HG03175 (cell line): ENCODE results near the gene PLSCR5.
A peak's percentile ranks its signal among the peaks of the same experiment; 100 is the strongest.

Source experiments
- ATAC-seq: cut with Tn5 transposase; IDR thresholded peaks from one replicate; pipeline ENCODE4 v1.9.1; 2021; ENCODE audit warnings: mild to moderate bottlenecking, moderate library complexity; ENCODE audit not compliant: unreplicated experiment

Gene PLSCR5, protein sequence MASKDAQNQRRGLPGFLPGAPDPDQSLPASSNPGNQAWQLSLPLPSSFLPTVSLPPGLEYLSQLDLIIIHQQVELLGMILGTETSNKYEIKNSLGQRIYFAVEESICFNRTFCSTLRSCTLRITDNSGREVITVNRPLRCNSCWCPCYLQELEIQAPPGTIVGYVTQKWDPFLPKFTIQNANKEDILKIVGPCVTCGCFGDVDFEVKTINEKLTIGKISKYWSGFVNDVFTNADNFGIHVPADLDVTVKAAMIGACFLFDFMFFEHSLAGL

DNA sequence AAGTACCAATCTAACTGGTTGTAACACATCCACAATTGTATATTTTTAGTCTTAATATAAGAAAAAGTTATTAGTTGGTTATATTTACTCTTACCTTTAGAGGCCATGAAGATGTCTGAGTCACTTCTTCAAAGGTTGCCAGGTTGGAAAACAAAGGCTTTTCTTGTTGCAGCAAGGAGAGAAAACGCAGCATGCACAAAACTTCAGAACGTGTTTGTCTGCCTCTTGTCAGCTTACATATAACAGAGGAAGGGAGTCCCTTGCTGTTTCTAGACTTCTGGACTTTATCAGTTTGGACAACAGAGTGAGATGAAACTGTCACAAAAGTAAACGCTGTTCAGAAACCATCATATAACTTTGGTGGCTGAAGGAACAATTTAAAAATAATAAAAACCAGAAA lies at the start of gene PLSCR5:
Gene PLSCR5, minus strand, starts transcription at position 241 of the 400 bp plus-strand sequence. Its CDS starts 134 bp downstream, at position 107.
- ATAC-seq = no peak

DNA sequence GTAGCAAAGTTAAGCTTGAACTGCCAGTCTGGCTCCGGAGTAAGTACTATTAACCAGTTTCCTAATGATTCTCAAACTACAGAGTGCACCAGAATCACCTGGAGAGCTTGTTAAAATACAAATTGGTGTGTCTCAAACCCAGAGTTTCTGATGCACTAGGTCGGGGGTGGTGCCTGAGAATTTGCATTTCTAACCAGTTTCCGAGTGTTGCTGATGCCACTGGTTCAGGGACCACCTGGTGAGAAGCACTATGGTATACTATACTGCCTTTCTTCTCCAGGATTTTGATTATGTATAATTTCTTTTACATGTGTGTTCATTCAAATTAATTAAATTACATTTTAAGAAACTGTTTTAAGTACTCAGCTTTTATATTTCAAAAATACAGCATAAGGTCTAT lies 48.8 kb upstream of the PLSCR5 start:
- no peak for ATAC-seq

DNA sequence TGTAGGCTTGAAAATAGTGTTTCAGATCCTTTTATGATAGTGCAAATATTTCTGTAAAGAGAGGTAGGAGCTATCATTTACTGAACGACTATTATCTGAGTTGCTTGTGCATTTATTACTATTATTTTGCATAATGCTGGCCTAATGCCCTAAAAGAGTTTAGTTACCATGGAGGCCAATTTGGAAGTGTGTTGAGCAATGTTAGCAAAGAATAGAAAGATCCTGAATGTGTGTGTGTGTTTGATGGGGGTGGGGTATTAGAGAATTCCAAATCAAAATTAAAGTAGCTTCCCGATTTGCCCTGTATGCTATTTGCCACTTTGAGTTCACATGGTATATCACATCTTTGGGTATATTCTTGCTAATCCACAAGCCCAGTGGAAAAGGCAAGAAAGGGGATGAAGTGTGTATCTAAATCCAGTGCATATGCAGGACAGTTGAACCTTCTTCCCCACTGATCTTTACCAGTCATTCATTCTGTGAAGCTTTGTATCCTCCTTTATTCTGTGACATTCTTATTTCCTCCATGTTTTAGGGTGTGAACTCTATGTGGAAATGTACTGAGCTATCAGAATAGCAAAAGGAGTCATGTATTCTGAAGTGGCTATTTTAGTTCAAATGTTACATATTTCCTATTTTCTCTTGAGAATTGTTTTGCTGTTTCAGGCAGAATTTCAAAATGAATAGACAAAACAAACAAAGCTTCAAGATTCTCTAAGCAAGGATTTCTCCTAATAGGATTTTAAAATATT lies 45.7 kb upstream of the PLSCR5 start:
- no peak for ATAC-seq

DNA sequence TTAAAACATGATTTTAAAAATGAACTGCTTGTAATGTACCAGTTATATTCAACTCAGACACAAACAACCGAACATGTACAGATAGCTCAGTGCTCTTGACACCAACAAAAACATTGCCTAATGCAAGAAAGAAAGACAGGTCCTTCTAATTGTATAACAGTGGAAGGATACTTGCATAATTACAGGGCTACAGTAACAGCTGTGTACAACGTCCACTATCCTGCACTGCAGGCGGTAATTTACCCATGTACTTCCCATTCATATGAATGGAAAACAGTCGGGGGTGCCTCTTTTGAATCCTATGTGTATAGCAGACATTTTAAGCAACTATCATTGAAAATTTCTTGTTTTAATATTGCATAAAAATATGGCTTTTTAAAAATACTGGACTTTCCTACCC lies 41.1 kb upstream of the PLSCR5 start:
- no peak for ATAC-seq

DNA sequence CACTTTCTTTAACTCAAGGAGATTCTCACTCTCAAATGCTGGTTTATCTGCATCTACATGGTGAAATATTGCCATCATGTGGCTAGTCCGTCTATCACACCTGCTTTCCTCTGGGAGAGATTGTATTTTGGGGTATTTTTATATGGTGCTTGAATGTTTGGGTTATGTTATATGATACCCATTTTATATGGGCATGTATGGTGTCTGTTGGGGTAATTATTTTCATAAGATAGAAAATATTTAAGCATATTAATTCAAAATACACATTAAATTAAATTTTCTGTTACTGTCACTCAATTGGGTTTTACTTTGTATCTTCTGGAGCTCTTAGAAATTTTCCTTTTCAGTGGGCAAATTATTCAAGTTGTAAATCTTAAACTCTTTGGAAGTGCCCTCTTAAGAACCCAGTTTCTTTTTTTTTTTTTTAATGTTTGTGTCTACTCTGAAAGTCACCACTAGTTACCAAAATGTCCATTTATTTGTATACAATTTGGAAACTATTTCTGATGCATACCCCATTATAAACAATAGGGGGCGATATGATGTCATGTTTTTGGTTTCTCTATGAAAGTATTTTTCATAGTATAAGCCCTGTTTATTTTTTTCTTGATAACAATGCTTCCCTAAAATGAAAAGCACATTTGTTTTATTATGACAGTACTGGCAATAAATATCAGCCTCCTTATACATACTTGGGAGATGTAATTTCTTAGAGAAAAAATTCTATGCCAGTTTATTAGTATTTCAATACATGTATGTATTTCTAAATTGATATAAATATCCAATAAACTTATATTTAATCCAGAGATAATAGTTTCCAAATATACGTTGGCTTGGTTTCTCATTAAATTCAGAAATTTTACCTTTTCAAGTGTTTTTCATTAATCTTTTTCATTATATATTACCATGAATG lies 36.1 kb upstream of the PLSCR5 start:
- ATAC-seq = peak; percentile 78

DNA sequence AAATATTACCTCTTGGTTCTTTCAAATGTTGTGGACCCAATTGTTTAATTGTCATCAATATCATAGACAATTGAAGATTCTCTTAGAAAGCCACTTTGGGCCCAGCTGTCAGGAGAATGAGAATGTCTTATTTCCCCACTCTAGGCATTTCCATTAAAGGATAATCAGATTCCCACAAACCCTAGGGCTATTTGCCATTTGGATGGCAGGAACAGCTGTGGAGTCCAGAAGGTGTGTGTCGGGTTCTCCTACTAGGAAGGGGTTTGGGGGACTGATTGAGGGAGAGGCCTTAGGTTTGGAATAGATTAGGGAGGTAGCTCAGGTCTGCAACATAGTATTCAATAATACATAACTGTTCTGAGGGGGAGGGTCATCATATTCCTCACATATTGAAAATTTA lies 35.2 kb upstream of the PLSCR5 start:
- ATAC-seq = no peak

DNA sequence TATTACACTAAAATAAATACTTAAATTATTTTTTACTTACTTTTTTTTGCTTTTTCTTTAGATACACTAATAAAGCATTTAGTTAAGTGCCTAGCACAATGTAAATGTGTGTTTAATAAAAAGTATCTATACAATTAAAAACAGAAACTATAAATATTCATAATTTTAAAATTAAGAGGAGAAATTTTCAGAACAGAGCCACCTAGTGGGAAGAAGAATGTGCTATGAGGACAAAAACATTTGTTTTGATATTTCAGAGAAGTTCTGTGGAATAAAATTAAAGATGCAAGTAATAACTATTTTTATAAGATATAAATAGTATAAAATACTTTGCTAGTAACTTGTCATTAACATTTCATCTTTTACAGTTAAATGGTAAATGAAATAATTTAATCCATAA lies 33.6 kb upstream of the PLSCR5 start:
- ATAC-seq = no peak

DNA sequence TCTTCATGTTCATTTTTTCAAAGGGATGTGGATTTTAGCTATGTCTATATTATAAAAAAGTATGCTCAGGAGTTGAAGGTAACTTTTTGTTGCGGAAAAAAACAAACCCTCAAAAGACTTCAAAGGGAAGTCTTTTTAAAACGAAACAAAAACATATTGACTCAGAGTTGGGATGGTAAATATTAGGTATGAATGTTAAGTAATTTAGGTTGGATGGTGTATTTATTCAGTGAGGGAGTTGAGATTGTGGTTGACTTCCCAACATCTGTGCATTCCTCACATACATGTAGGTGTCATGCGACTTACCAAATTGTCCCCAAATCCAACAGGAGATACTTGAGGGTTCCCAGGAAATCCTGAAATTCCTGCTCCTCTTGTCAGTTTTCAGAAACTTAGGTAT lies 32.7 kb upstream of the PLSCR5 start:
- no peak for ATAC-seq

DNA sequence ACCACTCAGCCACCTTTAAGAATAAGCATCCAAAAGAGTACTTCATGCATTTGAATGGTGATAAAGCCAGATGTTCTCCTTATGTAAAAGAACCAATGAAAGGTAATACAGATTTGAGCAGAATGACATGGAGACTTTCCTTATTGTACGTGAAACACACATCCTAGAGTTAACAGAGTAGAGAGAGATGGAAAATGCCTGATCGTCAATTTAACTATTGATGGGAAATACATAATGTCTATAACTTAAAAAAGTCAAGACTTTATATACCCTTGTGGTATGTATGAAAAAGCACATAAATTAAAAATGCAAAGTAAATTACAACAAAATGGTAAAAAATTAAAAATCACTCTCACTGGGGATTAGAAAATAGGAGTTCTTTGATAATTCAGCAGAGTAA lies 31.7 kb upstream of the PLSCR5 start:
- no peak for ATAC-seq

DNA sequence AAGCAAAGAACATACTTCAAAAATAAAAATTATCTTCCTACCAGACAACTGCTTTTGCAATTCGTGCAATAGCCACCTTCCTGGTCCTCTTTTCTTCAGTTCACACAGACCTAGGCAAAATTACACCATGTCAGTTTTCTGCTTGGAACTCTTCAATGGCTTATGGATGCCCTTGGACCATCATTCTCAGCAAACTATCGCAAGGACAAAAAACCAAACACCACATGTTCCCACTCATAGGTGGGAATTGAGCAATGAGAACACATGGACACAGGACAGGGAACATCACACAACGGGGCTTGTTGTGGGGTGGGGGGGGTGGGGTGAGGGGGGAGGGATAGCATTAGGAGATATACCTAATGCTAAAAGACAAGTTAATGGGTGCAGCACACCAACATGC lies 29.2 kb upstream of the PLSCR5 start:
- no peak for ATAC-seq

DNA sequence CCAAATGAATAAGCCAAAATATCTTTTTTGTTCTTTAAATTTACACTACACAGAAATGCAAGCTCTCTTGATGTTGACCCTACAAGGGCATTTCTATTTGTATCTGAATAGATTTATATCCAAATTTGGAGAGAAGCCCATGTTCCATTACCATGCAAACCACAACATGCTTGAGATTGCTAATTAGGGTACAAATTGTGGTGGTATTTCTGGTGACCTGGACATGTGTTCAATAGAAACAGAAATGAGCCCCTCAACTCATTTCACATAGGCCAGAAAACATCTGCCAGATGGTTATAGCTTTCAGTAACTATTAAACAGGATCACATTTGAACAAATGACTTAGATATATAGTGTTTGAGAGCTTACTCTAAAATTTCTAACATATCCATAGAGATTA lies 23.5 kb upstream of the PLSCR5 start:
- no peak for ATAC-seq

DNA sequence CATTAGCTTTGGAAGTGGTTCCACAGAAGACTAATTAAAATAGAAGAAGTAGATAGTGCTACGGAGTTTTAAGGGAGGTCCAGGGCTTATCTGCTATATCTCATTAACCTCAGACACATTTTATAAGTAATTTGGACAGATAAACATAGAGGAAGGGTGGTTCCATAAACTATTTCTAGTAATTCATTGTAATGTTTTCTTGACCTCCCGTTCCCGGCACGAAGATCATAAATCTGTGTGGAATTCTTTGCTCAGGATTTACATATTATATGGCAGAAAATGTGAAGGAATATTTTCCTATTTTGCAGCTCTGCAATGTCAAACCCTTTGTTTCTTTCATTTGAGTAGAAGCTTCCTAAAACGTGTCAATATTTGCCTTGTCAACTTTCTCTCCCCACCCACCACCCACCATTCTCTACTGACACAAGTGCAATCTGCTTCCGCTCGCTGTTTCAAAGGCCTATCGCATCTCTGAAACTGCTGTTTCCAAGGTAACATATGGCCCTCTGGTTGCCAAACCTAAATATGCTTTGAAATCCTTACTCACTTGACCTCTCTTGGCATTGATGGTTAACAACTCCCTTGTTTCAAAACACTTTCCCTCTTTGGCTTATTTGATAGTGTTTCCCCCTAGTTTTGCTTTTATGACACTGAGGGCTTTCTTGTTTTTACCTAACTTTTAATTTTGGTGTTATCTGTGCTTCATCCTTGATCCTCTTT lies 21.4 kb upstream of the PLSCR5 start:
- no peak for ATAC-seq

DNA sequence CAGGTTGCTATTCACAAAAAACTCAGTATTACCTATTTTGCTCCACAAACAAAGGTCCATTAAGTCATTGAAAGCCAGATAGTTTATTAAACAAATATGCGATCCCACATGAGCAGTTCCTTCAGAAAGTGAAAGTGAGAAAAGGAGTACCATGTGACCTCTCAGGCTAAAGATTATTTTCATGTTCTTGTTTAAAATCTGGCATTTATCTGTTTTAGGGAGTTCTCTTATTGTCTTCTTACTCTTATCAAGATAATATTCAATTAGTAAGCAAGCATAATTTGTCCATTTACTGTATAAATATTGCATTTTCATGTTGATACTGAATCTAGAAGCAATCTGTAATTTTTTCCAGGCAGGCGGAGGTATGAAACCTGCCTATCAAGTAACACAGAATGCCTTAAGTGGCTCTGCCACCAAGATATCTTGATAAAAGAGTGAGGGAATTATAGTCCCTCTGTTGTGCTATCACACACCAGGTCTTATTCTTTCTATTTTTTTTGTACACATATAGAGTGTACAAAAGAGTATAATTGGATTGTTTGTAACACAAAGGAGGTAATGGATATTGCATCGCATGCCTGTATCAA lies 20.1 kb upstream of the PLSCR5 start:
- peak; percentile 52 for ATAC-seq

DNA sequence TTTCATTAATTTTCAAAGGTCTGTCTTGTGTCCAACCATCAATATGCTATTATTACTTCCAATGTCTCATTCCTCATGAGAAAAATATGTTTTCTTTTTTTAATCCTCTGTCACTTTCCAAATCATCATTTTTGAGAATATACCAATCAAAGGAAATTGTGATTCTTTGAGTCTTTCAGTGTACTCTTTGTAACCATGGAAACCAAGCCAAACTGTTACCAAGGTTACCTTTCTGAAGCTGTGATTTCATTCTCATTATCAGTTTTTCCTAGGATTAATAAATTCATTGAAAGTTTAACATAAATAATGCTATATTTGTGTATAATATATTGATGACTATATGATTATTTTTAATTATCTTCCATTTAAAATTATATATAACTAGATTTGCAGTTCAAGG lies 16.6 kb upstream of the PLSCR5 start:
- no peak for ATAC-seq

DNA sequence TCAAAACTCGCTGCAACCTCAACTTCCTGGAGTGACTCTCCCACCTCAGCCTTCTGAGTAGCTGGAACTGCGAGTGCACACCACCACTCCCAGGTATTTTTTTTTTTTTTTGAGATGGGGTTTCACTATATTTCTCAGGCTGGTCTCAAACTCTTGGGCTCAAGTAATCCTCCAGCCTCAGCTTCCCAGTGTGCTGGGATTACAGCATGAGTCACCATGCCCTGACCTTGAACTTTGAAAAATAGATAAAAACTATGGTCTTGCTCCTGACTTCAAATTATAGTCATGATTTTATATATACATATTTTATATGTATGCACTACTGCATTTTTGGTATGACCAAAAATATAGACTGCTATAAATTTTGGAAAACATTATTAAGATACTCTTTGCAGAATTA lies 6.9 kb upstream of the PLSCR5 start:
- no peak for ATAC-seq

DNA sequence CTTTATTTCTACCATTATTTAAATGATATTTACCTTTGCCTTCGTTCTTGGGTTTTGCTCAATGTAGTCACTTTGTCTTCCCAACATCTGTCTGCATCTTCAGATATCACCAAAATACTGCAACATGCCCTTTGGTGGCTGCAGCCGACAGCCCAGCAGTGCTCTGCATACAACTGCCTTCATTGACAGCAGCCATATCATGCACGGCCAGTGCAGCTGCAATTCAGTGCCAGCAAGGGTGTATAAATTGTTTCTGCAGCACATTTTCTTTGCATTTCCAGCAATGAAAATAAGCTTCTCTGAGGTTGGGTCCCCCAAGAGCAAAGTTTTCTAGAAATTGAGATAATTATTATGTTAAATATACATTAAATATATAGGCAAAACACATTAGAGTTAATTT lies 6.0 kb upstream of the PLSCR5 start:
- ATAC-seq = no peak

DNA sequence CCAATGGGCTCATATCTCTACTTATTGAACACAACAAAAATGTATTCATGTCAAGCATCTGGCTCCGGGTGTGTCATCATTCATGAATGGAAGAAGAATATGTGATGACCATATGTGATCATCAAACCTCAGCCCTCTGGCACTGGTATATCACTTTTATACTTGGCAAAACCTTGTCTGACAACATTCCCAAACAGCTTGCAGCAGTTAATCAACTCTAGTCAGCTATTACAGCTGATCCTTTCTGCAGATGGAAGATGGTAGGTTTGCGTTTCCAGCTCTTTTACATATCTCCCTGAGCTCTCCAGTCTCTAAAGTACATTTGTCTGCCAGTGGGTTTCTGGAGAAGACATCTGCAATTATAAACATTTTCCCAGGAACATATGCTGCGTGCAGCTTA lies 6.6 kb downstream of the PLSCR5 start:
- ATAC-seq = no peak

DNA sequence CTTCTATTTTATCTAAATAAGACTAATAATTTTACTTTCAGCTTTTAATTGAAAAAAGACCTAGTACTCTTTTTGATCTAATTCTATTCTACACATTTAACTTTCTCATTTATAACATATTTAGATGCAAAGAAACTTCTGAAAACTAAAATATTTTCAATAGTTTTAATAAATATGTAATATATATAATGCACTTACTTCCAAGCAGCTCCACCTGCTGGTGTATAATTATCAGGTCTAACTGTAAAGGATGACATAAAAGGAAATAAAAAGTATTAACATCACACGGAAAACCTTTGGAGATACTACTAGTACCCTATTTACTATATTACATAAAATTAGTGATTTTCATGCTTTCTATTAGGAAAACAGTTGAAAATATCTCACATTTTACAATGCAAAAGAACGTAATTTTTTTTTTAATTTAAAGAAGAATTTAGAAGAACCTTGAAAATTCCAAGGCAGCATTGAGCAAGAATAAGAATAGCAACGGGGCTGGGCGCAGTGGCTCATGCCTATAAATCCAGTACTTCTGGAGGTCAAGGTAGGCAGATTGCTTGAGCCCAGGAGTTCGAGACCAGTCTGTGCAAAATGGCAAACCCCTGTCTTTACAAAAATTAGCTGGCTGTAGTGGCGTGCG lies 10.2 kb downstream of the PLSCR5 start:
- no peak for ATAC-seq

DNA sequence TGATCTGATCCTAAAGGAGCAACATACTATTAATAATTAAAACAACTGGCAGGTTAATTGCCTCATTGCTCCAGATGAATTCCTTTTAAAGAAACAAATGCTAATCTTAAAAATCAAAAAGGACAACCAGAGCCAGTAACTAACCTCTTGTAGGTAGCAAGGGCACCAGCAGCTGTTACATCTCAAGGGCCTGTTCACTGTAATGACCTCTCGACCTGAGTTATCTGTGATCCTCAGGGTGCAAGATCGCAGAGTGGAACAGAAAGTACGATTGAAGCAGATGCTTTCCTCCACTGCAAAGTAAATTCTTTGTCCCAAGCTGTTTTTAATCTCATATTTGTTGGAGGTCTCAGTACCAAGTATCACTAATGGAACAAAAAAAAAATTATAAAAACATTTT lies 11.4 kb downstream of the PLSCR5 start:
- ATAC-seq = no peak

DNA sequence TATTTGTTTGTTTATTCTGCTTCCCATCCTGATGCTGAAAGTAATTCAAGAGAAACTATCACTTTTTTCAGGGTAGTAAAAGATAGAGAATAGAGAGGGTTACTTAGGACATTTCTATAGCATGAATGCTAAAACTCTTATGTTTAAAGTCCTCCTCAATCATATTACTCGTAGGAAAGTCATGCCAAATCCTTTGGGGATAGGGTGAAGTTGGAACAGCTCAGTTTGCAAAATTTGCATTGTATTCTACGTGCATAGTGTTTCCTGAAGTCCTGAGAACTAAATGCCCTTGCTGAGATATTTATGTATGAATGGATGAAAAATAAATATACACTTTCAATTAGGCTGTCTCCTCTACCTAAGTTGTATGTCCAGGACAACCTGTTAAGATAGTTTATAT lies 14.6 kb downstream of the PLSCR5 start:
- ATAC-seq = no peak
